ENCODE results near the gene GFPT2.

GFPT2 gene

DNA sequence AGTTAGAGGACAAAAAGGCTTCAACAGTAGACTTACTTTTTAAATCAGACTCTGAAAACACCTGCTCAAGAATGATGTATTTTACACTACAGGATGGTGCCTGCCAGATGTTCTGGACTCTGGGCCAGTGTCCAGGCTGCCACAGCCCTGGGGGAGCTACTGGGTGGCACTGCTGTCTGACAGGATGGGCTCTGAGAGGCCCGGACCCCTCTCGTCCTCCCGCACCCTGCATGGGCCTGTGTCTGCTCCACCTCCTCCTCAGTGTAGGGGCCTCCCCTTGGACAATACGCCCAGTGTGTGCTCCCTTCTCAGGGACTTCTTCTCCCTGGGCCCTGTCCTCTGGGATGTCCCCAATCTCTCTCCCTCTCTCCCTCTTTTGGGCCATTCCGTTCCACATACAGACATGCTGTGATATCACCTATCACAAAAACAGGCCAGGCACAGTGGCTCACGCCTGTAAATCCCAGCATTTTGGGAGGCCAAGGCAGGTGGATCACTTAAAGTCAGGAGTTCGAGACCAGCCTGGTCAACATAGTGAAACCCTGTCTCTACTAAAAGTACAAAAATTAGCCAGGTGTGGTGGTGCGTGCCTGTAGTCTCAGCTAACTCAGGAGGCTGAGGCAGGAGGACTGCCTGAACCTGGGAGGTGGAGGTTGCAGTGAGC is 23.4 kb downstream of the GFPT2 start:
- Histone ChIP-seq H3K9ac (ENCODE audit: low read length) (no peak overlapping the region), H2BK15ac (replicated peaks; ENCODE audit: low read depth) (no peak overlapping the region), H3K79me1 (ENCODE audit: low read length) (peaks cover 2% of the 10 kb centered on the region), H3K23ac (ENCODE audit: low read length) (no peak overlapping the region), H2AK5ac (ENCODE audit: low read length) (no peak overlapping the region), H3K56ac (ENCODE audit: low read length) (peak overlapping the region; percentile 17), H3K27me3 (ENCODE audit: insufficient read depth, low read length, poor library complexity) (no peaks in the 10 kb centered on the region), H3K79me2 (ENCODE audit: control insufficient read depth, insufficient read depth, low read length) (no peaks in the 10 kb centered on the region), H3K27ac (ENCODE audit: low read depth, low read length) (no peak overlapping the region), H2BK120ac (ENCODE audit: low read depth, low read length) (no peak overlapping the region), H4K5ac (ENCODE audit: low read length) (no peak overlapping the region), H4K8ac (ENCODE audit: low read depth, low read length) (no peak overlapping the region), H3K4me1 (ENCODE audit: control insufficient read depth, low read depth, low read length) (peaks cover 12% of the 10 kb centered on the region), H3K18ac (ENCODE audit: low read length) (no peak overlapping the region), H2BK5ac (ENCODE audit: low read length) (no peak overlapping the region), H3K36me3 (ENCODE audit: control insufficient read depth, insufficient read depth, low read length) (peaks cover 9% of the 10 kb centered on the region), H3K4ac (ENCODE audit: low read depth, low read length) (no peak overlapping the region), H3K4me3 (ENCODE audit: low read length) (no peak overlapping the region), H3K4me2 (ENCODE audit: low read length) (no peak overlapping the region)
- no peak for DNase-seq
- WGBS (ENCODE audit: extremely low coverage, insufficient coverage, low lambda C conversion rate) = no CpG with 5 or more reads among the region's 8 CpGs

DNA sequence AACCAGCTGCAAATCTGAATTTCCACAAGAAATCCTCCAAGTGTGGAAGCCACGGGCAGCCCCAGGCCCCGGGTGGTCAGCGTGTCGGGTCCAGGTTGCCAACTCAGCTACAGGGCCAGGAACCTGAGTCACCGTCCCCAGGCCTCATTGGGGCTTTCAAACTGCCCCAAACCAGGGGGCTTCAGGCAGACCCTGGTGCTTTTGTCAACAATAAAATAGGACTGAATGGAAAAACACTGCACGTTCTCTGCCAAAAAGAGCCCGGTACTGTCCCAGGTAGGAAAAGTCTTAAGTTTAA is 24.0 kb downstream of the GFPT2 start:
- H2BK120ac ChIP-seq (ENCODE audit: low read depth, low read length) = no peak overlapping the region
- H3K56ac ChIP-seq (ENCODE audit: low read length) = no peak overlapping the region
- no peak overlapping the region for H3K4ac ChIP-seq (ENCODE audit: low read depth, low read length)
- no peak overlapping the region for H3K4me3 ChIP-seq (ENCODE audit: low read length)
- no peak overlapping the region for H3K4me2 ChIP-seq (ENCODE audit: low read length)
- no peak overlapping the region for H2BK15ac ChIP-seq (replicated peaks; ENCODE audit: low read depth)
- no peak overlapping the region for H2BK5ac ChIP-seq (ENCODE audit: low read length)
- H3K18ac ChIP-seq (ENCODE audit: low read length) = no peak overlapping the region
- peaks cover 2% of the 10 kb centered on the region for H3K79me1 ChIP-seq (ENCODE audit: low read length)
- H3K9ac ChIP-seq (ENCODE audit: low read length) = no peak overlapping the region
- H4K8ac ChIP-seq (ENCODE audit: low read depth, low read length) = no peak overlapping the region
- H2AK5ac ChIP-seq (ENCODE audit: low read length) = no peak overlapping the region
- H3K27me3 ChIP-seq (ENCODE audit: insufficient read depth, low read length, poor library complexity) = no peaks in the 10 kb centered on the region
- H4K5ac ChIP-seq (ENCODE audit: low read length) = no peak overlapping the region
- peaks cover 12% of the 10 kb centered on the region for H3K4me1 ChIP-seq (ENCODE audit: control insufficient read depth, low read depth, low read length)
- no peak for DNase-seq
- H3K36me3 ChIP-seq (ENCODE audit: control insufficient read depth, insufficient read depth, low read length) = peaks cover 7% of the 10 kb centered on the region
- no peak overlapping the region for H3K27ac ChIP-seq (ENCODE audit: low read depth, low read length)
- H3K23ac ChIP-seq (ENCODE audit: low read length) = no peak overlapping the region
- no CpG with 5 or more reads among the region's 7 CpGs for WGBS (ENCODE audit: extremely low coverage, insufficient coverage, low lambda C conversion rate)
- no peaks in the 10 kb centered on the region for H3K79me2 ChIP-seq (ENCODE audit: control insufficient read depth, insufficient read depth, low read length)

DNA sequence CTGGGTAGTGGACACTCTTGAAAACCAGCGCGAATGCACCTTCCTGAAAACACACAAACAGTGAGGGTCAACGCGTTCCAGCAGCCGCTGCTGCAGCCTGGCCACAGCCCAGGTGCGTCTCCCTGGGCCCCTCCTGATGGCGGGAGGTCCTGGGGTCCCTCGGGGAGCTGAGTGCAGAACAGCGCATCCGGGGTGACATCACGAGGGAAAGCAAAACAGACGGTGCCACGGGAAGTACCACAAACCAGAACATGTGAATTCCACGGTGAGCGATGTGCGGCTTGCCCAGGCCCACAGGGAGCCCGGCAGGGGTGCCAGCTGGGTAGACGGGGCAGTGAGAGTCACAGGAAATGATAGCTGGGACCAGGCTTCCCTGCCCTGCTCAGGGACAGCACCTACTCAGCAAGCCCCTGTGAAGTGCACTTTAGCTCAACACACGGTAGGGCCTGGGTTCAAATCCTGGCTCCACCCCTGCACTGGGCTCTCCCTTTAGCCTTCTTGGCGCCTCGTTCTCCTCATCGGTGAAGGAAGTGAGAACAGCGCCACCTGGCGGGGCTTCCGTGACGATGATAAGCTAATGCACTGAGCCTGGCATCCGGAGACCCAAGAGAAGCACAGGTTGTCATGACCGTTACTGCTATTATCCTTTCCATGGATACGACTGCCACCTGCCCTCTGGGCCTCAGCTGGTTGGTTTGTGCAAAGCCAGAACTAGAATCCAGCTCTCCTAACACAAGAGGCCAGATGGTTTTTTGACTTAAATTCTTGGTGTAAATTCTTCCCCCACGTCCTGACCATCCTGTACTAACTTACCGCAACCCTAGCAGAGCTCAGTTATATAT is 24.6 kb downstream of the GFPT2 start:
- H3K4me1 ChIP-seq (ENCODE audit: control insufficient read depth, low read depth, low read length) = peaks cover 12% of the 10 kb centered on the region
- H3K36me3 ChIP-seq (ENCODE audit: control insufficient read depth, insufficient read depth, low read length) = peaks cover 2% of the 10 kb centered on the region
- no peak overlapping the region for H2BK120ac ChIP-seq (ENCODE audit: low read depth, low read length)
- H4K8ac ChIP-seq (ENCODE audit: low read depth, low read length) = no peak overlapping the region
- no peak overlapping the region for H2BK5ac ChIP-seq (ENCODE audit: low read length)
- H3K4me2 ChIP-seq (ENCODE audit: low read length) = no peak overlapping the region
- no peak overlapping the region for H3K18ac ChIP-seq (ENCODE audit: low read length)
- H3K4ac ChIP-seq (ENCODE audit: low read depth, low read length) = no peak overlapping the region
- no peak overlapping the region for H3K56ac ChIP-seq (ENCODE audit: low read length)
- peaks cover 2% of the 10 kb centered on the region for H3K79me1 ChIP-seq (ENCODE audit: low read length)
- H3K23ac ChIP-seq (ENCODE audit: low read length) = no peak overlapping the region
- no peaks in the 10 kb centered on the region for H3K79me2 ChIP-seq (ENCODE audit: control insufficient read depth, insufficient read depth, low read length)
- no peak overlapping the region for H4K5ac ChIP-seq (ENCODE audit: low read length)
- H2BK15ac ChIP-seq (replicated peaks; ENCODE audit: low read depth) = no peak overlapping the region
- no peak overlapping the region for H3K9ac ChIP-seq (ENCODE audit: low read length)
- no peak overlapping the region for H3K27ac ChIP-seq (ENCODE audit: low read depth, low read length)
- no peak overlapping the region for H3K4me3 ChIP-seq (ENCODE audit: low read length)
- peak; percentile 94 for DNase-seq
- no peak overlapping the region for H2AK5ac ChIP-seq (ENCODE audit: low read length)
- WGBS (ENCODE audit: extremely low coverage, insufficient coverage, low lambda C conversion rate) = no CpG with 5 or more reads among the region's 31 CpGs
- H3K27me3 ChIP-seq (ENCODE audit: insufficient read depth, low read length, poor library complexity) = no peaks in the 10 kb centered on the region

DNA sequence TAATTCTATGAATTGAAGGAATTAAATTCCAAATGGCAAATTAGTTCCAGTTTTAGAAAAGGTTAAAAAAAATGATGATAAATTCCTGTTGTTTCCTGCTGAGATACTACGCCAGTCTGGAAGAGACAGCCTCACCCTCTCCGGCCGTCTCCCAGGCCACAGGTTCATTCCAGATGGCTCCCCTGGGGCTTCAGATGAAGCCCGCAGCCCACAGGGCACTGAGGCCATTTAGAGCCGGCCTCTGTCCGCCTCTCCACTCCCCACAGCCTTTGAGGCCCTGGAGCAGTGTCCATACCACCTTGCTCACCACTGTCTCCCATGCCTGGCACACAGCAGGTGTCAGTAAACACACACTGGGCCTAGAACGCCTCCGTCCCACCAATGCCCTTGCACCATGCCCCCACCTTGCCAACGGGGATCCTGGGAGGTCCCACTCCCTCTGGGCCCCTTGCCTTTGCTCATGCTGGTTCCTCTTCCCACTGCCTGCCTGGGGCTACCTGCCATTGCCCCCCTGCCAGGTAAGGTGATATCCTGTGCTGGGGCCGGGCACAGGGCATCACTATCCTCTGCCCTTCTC is 26.1 kb downstream of the GFPT2 start:
- Histone ChIP-seq H3K56ac (ENCODE audit: low read length) (no peak overlapping the region), H3K4me3 (ENCODE audit: low read length) (no peak overlapping the region), H2BK15ac (replicated peaks; ENCODE audit: low read depth) (no peak overlapping the region), H3K27me3 (ENCODE audit: insufficient read depth, low read length, poor library complexity) (no peaks in the 10 kb centered on the region), H3K4me2 (ENCODE audit: low read length) (no peak overlapping the region), H3K23ac (ENCODE audit: low read length) (no peak overlapping the region), H3K4me1 (ENCODE audit: control insufficient read depth, low read depth, low read length) (peaks cover 12% of the 10 kb centered on the region), H4K5ac (ENCODE audit: low read length) (no peak overlapping the region), H3K27ac (ENCODE audit: low read depth, low read length) (no peak overlapping the region), H3K79me2 (ENCODE audit: control insufficient read depth, insufficient read depth, low read length) (no peaks in the 10 kb centered on the region), H3K9ac (ENCODE audit: low read length) (no peak overlapping the region), H3K18ac (ENCODE audit: low read length) (no peak overlapping the region), H3K4ac (ENCODE audit: low read depth, low read length) (no peak overlapping the region), H2BK120ac (ENCODE audit: low read depth, low read length) (no peak overlapping the region), H2AK5ac (ENCODE audit: low read length) (no peak overlapping the region), H2BK5ac (ENCODE audit: low read length) (no peak overlapping the region), H4K8ac (ENCODE audit: low read depth, low read length) (no peak overlapping the region), H3K79me1 (ENCODE audit: low read length) (peaks cover 2% of the 10 kb centered on the region), H3K36me3 (ENCODE audit: control insufficient read depth, insufficient read depth, low read length) (peaks cover 4% of the 10 kb centered on the region)
- WGBS (ENCODE audit: extremely low coverage, insufficient coverage, low lambda C conversion rate) = no CpG with 5 or more reads among the region's 10 CpGs
- no peak for DNase-seq

DNA sequence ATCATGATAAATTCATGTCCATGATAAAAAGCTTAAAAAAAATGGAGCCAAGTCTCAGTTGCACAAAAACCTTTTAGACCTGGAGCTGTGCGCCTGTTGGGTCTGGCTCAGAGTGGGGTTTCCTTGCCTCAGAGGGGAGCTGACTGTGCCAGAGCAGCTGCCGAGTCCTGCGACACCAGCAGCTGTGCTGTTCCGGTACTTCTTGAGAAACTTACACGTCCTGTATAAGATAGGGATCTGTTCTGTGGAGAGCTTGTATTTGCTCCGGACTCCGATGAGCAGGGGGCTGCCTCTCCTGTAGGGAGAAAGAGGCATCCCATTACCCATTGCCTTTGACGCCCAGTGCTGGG is 28.6 kb downstream of the GFPT2 start:
- Histone ChIP-seq H3K4me1 (ENCODE audit: control insufficient read depth, low read depth, low read length) (no peaks in the 10 kb centered on the region), H3K23ac (ENCODE audit: low read length) (no peak overlapping the region), H2BK15ac (replicated peaks; ENCODE audit: low read depth) (no peak overlapping the region), H3K4ac (ENCODE audit: low read depth, low read length) (no peak overlapping the region), H3K36me3 (ENCODE audit: control insufficient read depth, insufficient read depth, low read length) (peaks cover 4% of the 10 kb centered on the region), H3K56ac (ENCODE audit: low read length) (no peak overlapping the region), H3K4me3 (ENCODE audit: low read length) (no peak overlapping the region), H3K27me3 (ENCODE audit: insufficient read depth, low read length, poor library complexity) (no peaks in the 10 kb centered on the region), H4K8ac (ENCODE audit: low read depth, low read length) (no peak overlapping the region), H3K9ac (ENCODE audit: low read length) (no peak overlapping the region), H3K79me2 (ENCODE audit: control insufficient read depth, insufficient read depth, low read length) (no peaks in the 10 kb centered on the region), H3K27ac (ENCODE audit: low read depth, low read length) (peak overlapping the region; percentile 6), H4K5ac (ENCODE audit: low read length) (no peak overlapping the region), H3K79me1 (ENCODE audit: low read length) (peaks cover under 1% of the 10 kb centered on the region), H2AK5ac (ENCODE audit: low read length) (no peak overlapping the region), H2BK120ac (ENCODE audit: low read depth, low read length) (no peak overlapping the region), H3K4me2 (ENCODE audit: low read length) (no peak overlapping the region), H2BK5ac (ENCODE audit: low read length) (no peak overlapping the region), H3K18ac (ENCODE audit: low read length) (no peak overlapping the region)
- no CpG with 5 or more reads among the region's 8 CpGs for WGBS (ENCODE audit: extremely low coverage, insufficient coverage, low lambda C conversion rate)
- DNase-seq = no peak
